ENCODE results near the gene ADAM10. TPM values are rescaled to one million over a fixed set of nuclear protein-coding genes. Genes with fewer than 3 reads are reported as not detected.

ADAM10 gene
- polyA plus RNA-seq, 4 donors = 5.1 to 147 (median 18.5) TPM

GRCh38 chr15:58582160-58582559 lies 167.3 kb downstream of the ADAM10 start:
- Histone ChIP-seq H3K36me3 (ENCODE audit: control insufficient read depth in 3 of 3, insufficient read depth in 2 of 3, low read depth in 1 of 3, low read length in 3 of 3) (no peaks in the 10 kb centered on the region), H3K9me3 (ENCODE audit: control insufficient read depth in 2 of 2, insufficient read depth in 1 of 2, low read depth in 1 of 2, low read length in 1 of 2) (no peaks in the 10 kb centered on the region), H3K27ac (ENCODE audit: low read depth in 1 of 3, low read length in 2 of 3) (no peak overlapping the region), H3K27me3 (ENCODE audit: control insufficient read depth in 3 of 3, insufficient read depth in 3 of 3, low read length in 3 of 3) (no peaks in the 10 kb centered on the region), H3K4me3 (ENCODE audit: low read depth in 1 of 3, low read length in 3 of 3) (no peak overlapping the region), H3K4me1 (ENCODE audit: control insufficient read depth in 3 of 3, insufficient read depth in 2 of 3, low read depth in 1 of 3, low read length in 2 of 3) (no peaks in the 10 kb centered on the region)
- DNase-seq (peak in 1 of 2 donors; percentile 64), FAIRE-seq (no peak)
- WGBS, 3 donors = 6 to 68% (median 45%) methylated on average over 3 of the region's 3 CpGs

GRCh38 chr15:58576657-58577056 lies 172.8 kb downstream of the ADAM10 start:
- H3K27ac ChIP-seq (ENCODE audit: low read depth in 1 of 3, low read length in 2 of 3) = no peak overlapping the region
- H3K27me3 ChIP-seq (ENCODE audit: control insufficient read depth in 3 of 3, insufficient read depth in 3 of 3, low read length in 3 of 3) = no peaks in the 10 kb centered on the region
- H3K4me1 ChIP-seq (ENCODE audit: control insufficient read depth in 3 of 3, insufficient read depth in 2 of 3, low read depth in 1 of 3, low read length in 2 of 3) = peaks cover 0 to 18% (median 8%) of the 10 kb centered on the region in 3 donors
- FAIRE-seq = no peak
- no peak for DNase-seq
- H3K4me3 ChIP-seq (ENCODE audit: low read depth in 1 of 3, low read length in 3 of 3) = no peak overlapping the region
- H3K36me3 ChIP-seq (ENCODE audit: control insufficient read depth in 3 of 3, insufficient read depth in 2 of 3, low read depth in 1 of 3, low read length in 3 of 3) = no peaks in the 10 kb centered on the region
- H3K9me3 ChIP-seq (ENCODE audit: control insufficient read depth in 2 of 2, insufficient read depth in 1 of 2, low read depth in 1 of 2, low read length in 1 of 2) = no peaks in the 10 kb centered on the region

- peak in 1 of 2 donors; percentile 27 for DNase-seq
- Histone ChIP-seq H3K4me3 (ENCODE audit: low read depth in 1 of 3, low read length in 3 of 3) (no peak overlapping the region), H3K4me1 (ENCODE audit: control insufficient read depth in 3 of 3, insufficient read depth in 2 of 3, low read depth in 1 of 3, low read length in 2 of 3) (peaks cover 0 to 18% (median 8%) of the 10 kb centered on the region in 3 donors), H3K9me3 (ENCODE audit: control insufficient read depth in 2 of 2, insufficient read depth in 1 of 2, low read depth in 1 of 2, low read length in 1 of 2) (no peaks in the 10 kb centered on the region), H3K27me3 (ENCODE audit: control insufficient read depth in 3 of 3, insufficient read depth in 3 of 3, low read length in 3 of 3) (no peaks in the 10 kb centered on the region), H3K36me3 (ENCODE audit: control insufficient read depth in 3 of 3, insufficient read depth in 2 of 3, low read depth in 1 of 3, low read length in 3 of 3) (no peaks in the 10 kb centered on the region), H3K27ac (ENCODE audit: low read depth in 1 of 3, low read length in 2 of 3) (peak overlapping the region in 1 of 3 donors; percentile 35)
- WGBS, 3 donors = 66 to 84% (median 79%) methylated on average over 14 of the region's 14 CpGs
- FAIRE-seq = no peak
Observed at GRCh38 chr15:58575045-58575786, 174.3 kb downstream of the ADAM10 start.

- H3K27me3 ChIP-seq (ENCODE audit: control insufficient read depth in 3 of 3, insufficient read depth in 3 of 3, low read length in 3 of 3) = no peaks in the 10 kb centered on the region
- H3K9me3 ChIP-seq (ENCODE audit: control insufficient read depth in 2 of 2, insufficient read depth in 1 of 2, low read depth in 1 of 2, low read length in 1 of 2) = peaks cover 0 to under 1% of the 10 kb centered on the region in 2 donors
- no peak for FAIRE-seq
- DNase-seq = peak; percentile 55 to 92
- H3K36me3 ChIP-seq (ENCODE audit: control insufficient read depth in 3 of 3, insufficient read depth in 2 of 3, low read depth in 1 of 3, low read length in 3 of 3) = no peaks in the 10 kb centered on the region
- H3K27ac ChIP-seq (ENCODE audit: low read depth in 1 of 3, low read length in 2 of 3) = peak overlapping the region in 2 of 3 donors; percentile 8 to 35
- WGBS, 3 donors = 25 to 47% (median 28%) methylated on average over 4 of the region's 4 CpGs
- H3K4me3 ChIP-seq (ENCODE audit: low read depth in 1 of 3, low read length in 3 of 3) = no peak overlapping the region
- peaks cover 0 to 18% (median 8%) of the 10 kb centered on the region in 3 donors for H3K4me1 ChIP-seq (ENCODE audit: control insufficient read depth in 3 of 3, insufficient read depth in 2 of 3, low read depth in 1 of 3, low read length in 2 of 3)
Observed at GRCh38 chr15:58574631-58575030, 174.9 kb downstream of the ADAM10 start.

- Histone ChIP-seq H3K27me3 (ENCODE audit: control insufficient read depth in 3 of 3, insufficient read depth in 3 of 3, low read length in 3 of 3) (no peaks in the 10 kb centered on the region), H3K9me3 (ENCODE audit: control insufficient read depth in 2 of 2, insufficient read depth in 1 of 2, low read depth in 1 of 2, low read length in 1 of 2) (peaks cover 0 to 4% of the 10 kb centered on the region in 2 donors), H3K27ac (ENCODE audit: low read depth in 1 of 3, low read length in 2 of 3) (no peak overlapping the region), H3K36me3 (ENCODE audit: control insufficient read depth in 3 of 3, insufficient read depth in 2 of 3, low read depth in 1 of 3, low read length in 3 of 3) (no peaks in the 10 kb centered on the region), H3K4me3 (ENCODE audit: low read depth in 1 of 3, low read length in 3 of 3) (no peak overlapping the region), H3K4me1 (ENCODE audit: control insufficient read depth in 3 of 3, insufficient read depth in 2 of 3, low read depth in 1 of 3, low read length in 2 of 3) (peaks cover 0 to 18% (median 8%) of the 10 kb centered on the region in 3 donors)
- WGBS, 3 donors = 44 to 78% (median 55%) methylated on average over 4 of the region's 4 CpGs
- no peak for FAIRE-seq
- peak; percentile 41 to 69 for DNase-seq
Observed at GRCh38 chr15:58573270-58573669, 176.2 kb downstream of the ADAM10 start.

- H3K4me3 ChIP-seq (ENCODE audit: low read depth in 1 of 3, low read length in 3 of 3) = no peak overlapping the region
- DNase-seq (no peak), FAIRE-seq (no peak)
- H3K36me3 ChIP-seq (ENCODE audit: control insufficient read depth in 3 of 3, insufficient read depth in 2 of 3, low read depth in 1 of 3, low read length in 3 of 3) = no peaks in the 10 kb centered on the region
- 89 to 96% (median 91%) methylated on average over 4 of the region's 4 CpGs for WGBS, 3 donors
- H3K27me3 ChIP-seq (ENCODE audit: control insufficient read depth in 3 of 3, insufficient read depth in 3 of 3, low read length in 3 of 3) = no peaks in the 10 kb centered on the region
- H3K27ac ChIP-seq (ENCODE audit: low read depth in 1 of 3, low read length in 2 of 3) = no peak overlapping the region
- peaks cover 0 to 18% (median 8%) of the 10 kb centered on the region in 3 donors for H3K4me1 ChIP-seq (ENCODE audit: control insufficient read depth in 3 of 3, insufficient read depth in 2 of 3, low read depth in 1 of 3, low read length in 2 of 3)
- peaks cover 0 to 4% of the 10 kb centered on the region in 2 donors for H3K9me3 ChIP-seq (ENCODE audit: control insufficient read depth in 2 of 2, insufficient read depth in 1 of 2, low read depth in 1 of 2, low read length in 1 of 2)
Observed at GRCh38 chr15:58572521-58572920, 177.0 kb downstream of the ADAM10 start.

- FAIRE-seq = no peak
- peaks cover 0 to 18% (median 8%) of the 10 kb centered on the region in 3 donors for H3K4me1 ChIP-seq (ENCODE audit: control insufficient read depth in 3 of 3, insufficient read depth in 2 of 3, low read depth in 1 of 3, low read length in 2 of 3)
- DNase-seq = no peak
- H3K36me3 ChIP-seq (ENCODE audit: control insufficient read depth in 3 of 3, insufficient read depth in 2 of 3, low read depth in 1 of 3, low read length in 3 of 3) = no peaks in the 10 kb centered on the region
- H3K27ac ChIP-seq (ENCODE audit: low read depth in 1 of 3, low read length in 2 of 3) = no peak overlapping the region
- 79 to 86% (median 84%) methylated on average over 6 of the region's 6 CpGs for WGBS, 3 donors
- peaks cover 0 to 4% of the 10 kb centered on the region in 2 donors for H3K9me3 ChIP-seq (ENCODE audit: control insufficient read depth in 2 of 2, insufficient read depth in 1 of 2, low read depth in 1 of 2, low read length in 1 of 2)
- H3K27me3 ChIP-seq (ENCODE audit: control insufficient read depth in 3 of 3, insufficient read depth in 3 of 3, low read length in 3 of 3) = no peaks in the 10 kb centered on the region
- H3K4me3 ChIP-seq (ENCODE audit: low read depth in 1 of 3, low read length in 3 of 3) = no peak overlapping the region
Observed at GRCh38 chr15:58571491-58571890, 178.0 kb downstream of the ADAM10 start.

- H3K4me3 ChIP-seq (ENCODE audit: low read depth in 1 of 3, low read length in 3 of 3) = no peak overlapping the region
- H3K27ac ChIP-seq (ENCODE audit: low read depth in 1 of 3, low read length in 2 of 3) = no peak overlapping the region
- FAIRE-seq (no peak), DNase-seq (no peak)
- WGBS, 3 donors = 95 to 100% (median 97%) methylated on average over 1 of the region's 1 CpG
- no peaks in the 10 kb centered on the region for H3K27me3 ChIP-seq (ENCODE audit: control insufficient read depth in 3 of 3, insufficient read depth in 3 of 3, low read length in 3 of 3)
- no peaks in the 10 kb centered on the region for H3K36me3 ChIP-seq (ENCODE audit: control insufficient read depth in 3 of 3, insufficient read depth in 2 of 3, low read depth in 1 of 3, low read length in 3 of 3)
- H3K9me3 ChIP-seq (ENCODE audit: control insufficient read depth in 2 of 2, insufficient read depth in 1 of 2, low read depth in 1 of 2, low read length in 1 of 2) = peaks cover 0 to 4% of the 10 kb centered on the region in 2 donors
- H3K4me1 ChIP-seq (ENCODE audit: control insufficient read depth in 3 of 3, insufficient read depth in 2 of 3, low read depth in 1 of 3, low read length in 2 of 3) = peaks cover 0 to 13% (median 7%) of the 10 kb centered on the region in 3 donors
Observed at GRCh38 chr15:58569455-58569854, 180.1 kb downstream of the ADAM10 start.
